Measurements from ENCODE around the gene KLK1.
A peak's percentile ranks its signal among the peaks of the same experiment; 100 is the strongest.

Gene KLK1

DNA sequence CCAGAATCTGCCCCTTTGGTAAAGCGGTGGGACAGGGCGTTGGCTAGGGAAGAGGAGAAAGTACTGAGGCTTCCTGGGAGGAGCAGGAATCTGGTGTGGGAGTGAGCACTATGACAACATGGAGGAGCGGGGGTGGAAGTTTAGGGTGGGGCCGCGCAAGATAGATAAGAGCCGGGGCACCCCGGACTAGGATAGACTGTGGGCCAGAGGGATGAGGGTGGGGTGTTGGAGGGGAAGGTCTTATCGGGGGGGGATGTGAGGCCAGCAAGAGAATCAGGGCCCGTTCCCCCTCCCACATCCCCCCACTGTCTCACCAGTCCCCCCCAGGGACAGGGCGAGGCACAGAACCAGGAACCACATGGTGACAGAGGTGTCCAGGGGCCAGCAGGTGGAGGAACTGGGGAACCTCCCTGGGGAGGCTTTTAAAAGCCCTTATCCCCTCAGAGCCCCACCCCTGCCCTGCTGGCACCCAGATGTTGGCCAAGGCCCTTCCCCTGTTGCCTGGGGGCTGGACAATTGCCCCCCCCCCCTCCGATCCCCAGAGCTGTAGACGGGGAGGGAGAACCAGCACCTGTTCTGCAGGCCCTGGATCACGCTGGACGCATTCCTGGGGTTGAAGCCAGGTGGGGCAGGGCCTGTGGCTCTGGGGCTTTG lies at the start of gene KLK1:
Gene KLK1, minus strand, starts transcription at position 399 of the 654 bp plus-strand sequence. Its CDS starts 39 bp downstream, at position 360.
- DNase-seq, result no peak

DNA sequence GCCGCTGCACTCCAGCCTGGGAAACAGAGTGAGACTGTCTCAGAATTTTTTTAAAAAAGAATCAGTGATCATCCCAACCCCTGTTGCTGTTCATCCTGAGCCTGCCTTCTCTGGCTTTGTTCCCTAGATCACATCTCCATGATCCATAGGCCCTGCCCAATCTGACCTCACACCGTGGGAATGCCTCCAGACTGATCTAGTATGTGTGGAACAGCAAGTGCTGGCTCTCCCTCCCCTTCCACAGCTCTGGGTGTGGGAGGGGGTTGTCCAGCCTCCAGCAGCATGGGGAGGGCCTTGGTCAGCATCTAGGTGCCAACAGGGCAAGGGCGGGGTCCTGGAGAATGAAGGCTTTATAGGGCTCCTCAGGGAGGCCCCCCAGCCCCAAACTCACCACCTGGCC lies 49.5 kb upstream of the KLK1 start, which contains the start of gene KLK2:
Gene KLK2, plus strand, starts transcription at position 384 of the 400 bp plus-strand sequence. CDS start 35 bp downstream, outside the sequence.
- DNase-seq, result no peak

- DNase-seq, result peak; percentile 5
Measured at GRCh38 chr19:50870417-50871089, 47.0 kb upstream of the KLK1 start.

GRCh38 chr19:50869479-50869878 lies 45.9 kb upstream of the KLK1 start:
- DNase-seq, result no peak

DNA sequence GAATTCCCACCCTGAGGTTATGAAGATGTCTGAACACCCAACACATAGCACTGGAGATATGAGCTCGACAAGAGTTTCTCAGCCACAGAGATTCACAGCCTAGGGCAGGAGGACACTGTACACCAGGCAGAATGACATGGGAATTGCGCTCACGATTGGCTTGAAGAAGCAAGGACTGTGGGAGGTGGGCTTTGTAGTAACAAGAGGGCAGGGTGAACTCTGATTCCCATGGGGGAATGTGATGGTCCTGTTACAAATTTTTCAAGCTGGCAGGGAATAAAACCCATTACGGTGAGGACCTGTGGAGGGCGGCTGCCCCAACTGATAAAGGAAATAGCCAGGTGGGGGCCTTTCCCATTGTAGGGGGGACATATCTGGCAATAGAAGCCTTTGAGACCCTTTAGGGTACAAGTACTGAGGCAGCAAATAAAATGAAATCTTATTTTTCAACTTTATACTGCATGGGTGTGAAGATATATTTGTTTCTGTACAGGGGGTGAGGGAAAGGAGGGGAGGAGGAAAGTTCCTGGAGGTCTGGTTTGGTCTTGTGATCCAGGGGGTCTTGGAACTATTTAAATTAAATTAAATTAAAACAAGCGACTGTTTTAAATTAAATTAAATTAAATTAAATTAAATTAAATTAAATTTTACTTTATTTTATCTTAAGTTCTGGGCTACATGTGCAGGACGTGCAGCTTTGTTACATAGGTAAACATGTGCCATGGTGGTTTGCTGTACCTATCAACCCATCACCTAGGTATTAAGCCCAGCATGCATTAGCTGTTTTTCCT lies 38.1 kb upstream of the KLK1 start:
- no peak for DNase-seq

- DNase-seq, result no peak
Measured at GRCh38 chr19:50861010-50861409, 37.4 kb upstream of the KLK1 start.

DNA sequence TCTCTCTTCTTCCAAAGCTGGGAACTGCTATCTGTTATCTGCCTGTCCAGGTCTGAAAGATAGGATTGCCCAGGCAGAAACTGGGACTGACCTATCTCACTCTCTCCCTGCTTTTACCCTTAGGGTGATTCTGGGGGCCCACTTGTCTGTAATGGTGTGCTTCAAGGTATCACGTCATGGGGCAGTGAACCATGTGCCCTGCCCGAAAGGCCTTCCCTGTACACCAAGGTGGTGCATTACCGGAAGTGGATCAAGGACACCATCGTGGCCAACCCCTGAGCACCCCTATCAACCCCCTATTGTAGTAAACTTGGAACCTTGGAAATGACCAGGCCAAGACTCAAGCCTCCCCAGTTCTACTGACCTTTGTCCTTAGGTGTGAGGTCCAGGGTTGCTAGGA lies 36.3 kb upstream of the KLK1 start:
- DNase-seq, result no peak

- DNase-seq, result no peak
Measured at GRCh38 chr19:50858886-50859285, 35.3 kb upstream of the KLK1 start.

- DNase-seq, result no peak
Measured at GRCh38 chr19:50857366-50857765, 33.8 kb upstream of the KLK1 start.

DNA sequence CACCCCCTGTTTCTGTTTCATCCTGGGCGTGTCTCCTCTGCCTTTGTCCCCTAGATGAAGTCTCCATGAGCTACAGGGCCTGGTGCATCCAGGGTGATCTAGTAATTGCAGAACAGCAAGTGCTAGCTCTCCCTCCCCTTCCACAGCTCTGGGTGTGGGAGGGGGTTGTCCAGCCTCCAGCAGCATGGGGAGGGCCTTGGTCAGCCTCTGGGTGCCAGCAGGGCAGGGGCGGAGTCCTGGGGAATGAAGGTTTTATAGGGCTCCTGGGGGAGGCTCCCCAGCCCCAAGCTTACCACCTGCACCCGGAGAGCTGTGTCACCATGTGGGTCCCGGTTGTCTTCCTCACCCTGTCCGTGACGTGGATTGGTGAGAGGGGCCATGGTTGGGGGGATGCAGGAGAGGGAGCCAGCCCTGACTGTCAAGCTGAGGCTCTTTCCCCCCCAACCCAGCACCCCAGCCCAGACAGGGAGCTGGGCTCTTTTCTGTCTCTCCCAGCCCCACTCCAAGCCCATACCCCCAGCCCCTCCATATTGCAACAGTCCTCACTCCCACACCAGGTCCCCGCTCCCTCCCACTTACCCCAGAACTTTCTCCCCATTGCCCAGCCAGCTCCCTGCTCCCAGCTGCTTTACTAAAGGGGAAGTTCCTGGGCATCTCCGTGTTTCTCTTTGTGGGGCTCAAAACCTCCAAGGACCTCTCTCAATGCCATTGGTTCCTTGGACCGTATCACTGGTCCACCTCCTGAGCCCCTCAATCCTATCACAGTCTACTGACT lies 31.2 kb upstream of the KLK1 start, which contains the start of gene KLK3:
Gene KLK3, plus strand, starts transcription at position 280 of the 775 bp plus-strand sequence. Its CDS starts 41 bp downstream, at position 321.
- no peak for DNase-seq

GRCh38 chr19:50851620-50852019 lies 28.0 kb upstream of the KLK1 start:
- DNase-seq, result no peak

GRCh38 chr19:50850738-50851137 lies 27.2 kb upstream of the KLK1 start:
- DNase-seq, result no peak

DNA sequence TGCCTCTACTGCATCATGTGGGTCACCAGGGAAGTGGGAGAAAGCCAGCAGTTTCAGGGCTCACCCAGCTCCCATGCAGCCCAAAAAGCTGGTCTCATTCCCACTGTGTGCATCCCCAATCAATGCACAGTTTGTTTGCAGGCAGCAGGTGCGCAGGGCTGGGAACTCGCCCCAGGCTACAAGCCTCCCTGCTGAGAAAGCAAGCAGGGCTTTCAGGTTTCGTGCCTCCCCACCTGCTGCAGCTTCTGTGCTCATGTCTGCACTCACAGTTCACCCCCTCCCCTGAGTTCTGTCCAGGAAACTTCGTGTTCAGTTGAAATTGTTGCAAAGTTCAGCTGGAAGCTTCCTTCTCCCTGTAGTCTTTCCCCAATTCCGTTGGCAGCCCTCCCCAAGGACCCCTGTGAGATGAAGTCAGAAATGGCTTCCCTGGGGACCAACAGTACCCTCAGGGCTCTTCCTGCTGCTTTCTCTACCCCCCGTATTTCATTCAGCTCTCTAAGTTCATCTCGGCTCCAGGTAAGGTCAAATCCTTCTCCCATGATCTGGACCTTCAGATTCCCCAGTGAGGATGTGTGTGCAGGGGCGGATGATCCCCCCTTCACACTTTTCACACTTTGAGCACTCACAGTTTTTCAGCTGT lies 20.8 kb upstream of the KLK1 start:
- no peak for DNase-seq

DNA sequence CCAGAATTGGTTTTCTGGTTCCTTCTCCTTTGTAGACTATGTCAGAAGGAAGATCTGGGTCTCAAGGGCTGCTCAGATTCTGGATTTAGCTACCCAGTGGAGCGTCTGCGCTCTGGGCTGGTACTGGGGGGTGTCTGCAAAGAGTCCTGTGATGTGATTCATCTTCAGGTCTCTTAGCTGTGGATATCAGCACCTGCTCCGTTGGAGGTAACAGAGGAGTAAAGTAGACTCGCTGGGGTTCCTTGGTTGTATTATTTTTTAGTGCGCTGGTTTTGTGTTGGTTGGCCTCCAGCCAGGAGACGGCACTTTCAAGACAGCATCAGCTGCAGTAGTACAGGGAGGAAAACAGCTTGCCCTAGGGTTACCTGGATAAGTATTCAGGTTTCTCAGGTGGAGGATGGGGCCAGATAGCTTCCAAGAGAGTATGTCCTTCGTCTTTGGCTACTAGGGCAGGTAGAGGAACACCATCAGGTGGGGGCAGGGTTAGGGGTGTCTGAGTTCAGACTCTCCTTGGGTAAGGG lies 20.2 kb upstream of the KLK1 start:
- no peak for DNase-seq

DNA sequence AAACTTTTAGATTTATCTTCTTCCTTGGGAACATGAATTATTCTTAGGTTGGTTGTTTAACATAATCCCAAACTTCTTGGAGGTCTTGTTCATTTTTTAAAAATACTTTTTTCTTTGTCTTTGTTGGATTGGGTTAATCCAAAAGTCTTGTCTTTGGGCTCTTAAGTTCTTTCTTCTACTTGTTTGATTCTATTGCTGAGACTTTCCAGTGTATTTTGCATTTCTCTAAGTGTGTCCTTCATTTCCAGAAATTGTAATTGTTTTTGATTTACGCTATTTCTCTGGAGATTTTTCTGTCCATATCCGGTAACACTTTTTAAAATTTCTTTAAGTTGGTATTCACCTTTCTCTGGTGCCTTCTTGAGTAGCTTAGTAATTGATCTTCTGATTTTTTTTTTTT lies 19.6 kb upstream of the KLK1 start:
- no peak for DNase-seq

DNA sequence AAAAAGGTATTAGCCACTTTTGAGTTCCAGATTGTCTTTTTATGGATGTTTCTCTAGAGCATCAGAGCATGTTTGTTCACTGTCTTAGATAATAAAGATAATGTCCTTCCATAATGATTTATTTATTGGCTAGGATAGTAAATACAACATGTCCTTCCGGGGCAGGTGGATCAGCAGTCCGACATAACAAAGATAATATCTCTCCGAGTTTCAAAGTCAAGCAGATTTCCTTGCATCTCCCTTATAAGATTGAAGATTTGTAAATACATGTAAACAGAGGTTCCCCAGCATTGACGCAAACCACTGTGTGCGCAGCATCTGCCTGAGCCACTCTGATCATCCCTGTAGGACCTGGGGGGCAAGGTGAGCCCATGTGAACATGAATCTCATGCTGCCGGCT lies 18.5 kb upstream of the KLK1 start:
- no peak for DNase-seq

DNA sequence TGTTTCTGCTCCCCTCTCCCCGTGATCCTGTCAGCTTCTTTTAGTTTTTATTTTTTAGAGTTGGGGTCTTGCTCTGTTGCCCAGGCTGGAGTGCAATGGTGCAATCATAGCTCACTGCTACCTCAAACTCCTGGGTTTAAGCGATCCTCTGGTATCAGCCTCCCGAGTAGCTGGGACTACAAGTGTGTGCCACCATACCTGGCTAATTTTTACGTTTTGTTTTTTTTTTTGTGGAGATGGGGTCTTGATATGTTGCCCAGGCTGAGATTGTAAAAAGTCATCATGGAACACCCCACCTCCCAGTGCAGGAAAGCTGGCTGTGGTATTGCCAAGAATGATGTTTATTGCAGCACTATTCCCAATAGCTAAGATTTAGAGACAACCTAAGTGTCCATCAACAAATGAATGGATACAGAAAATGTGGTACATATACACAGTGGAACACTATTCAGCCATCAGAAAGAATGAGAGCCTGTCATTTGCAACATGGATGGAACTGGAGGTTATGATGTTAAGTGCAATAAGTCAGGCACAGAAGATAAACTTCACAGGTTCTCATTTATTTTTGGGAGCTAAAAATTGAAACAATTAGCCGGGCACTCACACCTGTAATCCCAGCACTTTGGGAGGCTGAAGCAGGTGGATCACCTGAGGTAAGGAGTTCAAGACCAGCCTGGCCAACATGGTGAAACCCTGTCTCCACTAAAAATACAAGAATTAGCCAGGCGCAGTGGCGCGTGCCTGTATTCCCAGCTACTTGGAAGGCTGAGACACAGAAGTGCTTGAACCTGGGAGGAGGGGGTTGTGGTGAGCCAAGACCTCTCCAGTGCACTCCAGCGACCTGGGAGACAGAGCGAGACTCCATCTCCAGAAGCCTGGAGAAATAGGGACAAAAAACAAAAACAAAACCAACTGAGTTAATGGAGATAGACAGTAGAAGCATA lies 16.4 kb upstream of the KLK1 start:
- DNase-seq, result no peak

- DNase-seq, result no peak
Measured at GRCh38 chr19:50838239-50838638, 14.7 kb upstream of the KLK1 start.

- DNase-seq, result no peak
Measured at GRCh38 chr19:50837300-50837699, 13.7 kb upstream of the KLK1 start.

GRCh38 chr19:50836543-50837195 lies 13.1 kb upstream of the KLK1 start:
- DNase-seq, result no peak
